Liver (tissue), 9 donors: ENCODE measurements around the gene TSPAN16. TPM values are rescaled to one million over a fixed set of nuclear protein-coding genes. Genes with fewer than 3 reads are reported as not detected.

Source experiments
- DNase-seq: peaks from one replicate; pipeline ENCODE4 v3.0.0-alpha.2; 2017; ENCODE audit warnings: low spot score
- H3K27ac ChIP-seq, 2 donors: one replicate each; pipeline ENCODE4 v1.7.0; 2013; ENCODE audit warnings: inconsistent platforms in 2 of 2, low read length in 2 of 2, control low read depth in 1 of 2, low read depth in 1 of 2, mild to moderate bottlenecking in 1 of 2
- H3K27me3 ChIP-seq, 4 donors: one replicate each; pipeline versions ENCODE4 v1.6.1 to v1.7.0; 2013; ENCODE audit warnings: low read length in 3 of 4, inconsistent platforms in 1 of 4, mild to moderate bottlenecking in 1 of 4, moderate library complexity in 1 of 4; ENCODE audit not compliant: control insufficient read depth in 4 of 4, insufficient read depth in 4 of 4
- H3K36me3 ChIP-seq, 4 donors: one replicate each; pipeline versions ENCODE4 v1.6.1 to v1.7.0; 2013; ENCODE audit warnings: low read length in 3 of 4, mild to moderate bottlenecking in 3 of 4, low read depth in 1 of 4, moderate library complexity in 1 of 4; ENCODE audit not compliant: control insufficient read depth in 4 of 4, insufficient read depth in 3 of 4
- H3K4me1 ChIP-seq, 4 donors: one replicate each; pipeline versions ENCODE4 v1.6.1 to v1.7.0; 2013; ENCODE audit warnings: low read length in 3 of 4, mild to moderate bottlenecking in 3 of 4, moderate library complexity in 1 of 4; ENCODE audit not compliant: control insufficient read depth in 4 of 4, insufficient read depth in 4 of 4
- H3K4me3 ChIP-seq, 3 donors: one replicate each; pipeline versions ENCODE4 v1.6.1 to v1.7.0; 2013; ENCODE audit warnings: low read length in 3 of 3, control low read depth in 1 of 3, low read depth in 1 of 3, mild to moderate bottlenecking in 1 of 3
- H3K9ac ChIP-seq, 2 donors: one replicate each; pipeline ENCODE4 v1.7.0; 2013; ENCODE audit warnings: low read length in 2 of 2, mild to moderate bottlenecking in 2 of 2, moderate library complexity in 2 of 2, control low read depth in 1 of 2, low read depth in 1 of 2
- H3K9me3 ChIP-seq, 4 donors: one replicate each; pipeline versions ENCODE4 v1.6.1 to v1.7.0; 2013; ENCODE audit warnings: low read length in 3 of 4; ENCODE audit not compliant: control insufficient read depth in 4 of 4
- EGR1 ChIP-seq, 2 donors: IDR thresholded peaks; 2 replicates each; pipeline ENCODE4 v1.6.1; 2016 to 2018; ENCODE audit warnings: antibody characterized with exemption in 2 of 2, low read depth in 2 of 2
- FOXA1 ChIP-seq: IDR thresholded peaks from 2 replicates; pipeline ENCODE4 v1.6.1; 2016; ENCODE audit warnings: antibody characterized with exemption
- FOXA2 ChIP-seq: IDR thresholded peaks from 2 replicates; pipeline ENCODE4 v1.6.1; 2016; ENCODE audit warnings: antibody characterized with exemption
- HNF4A ChIP-seq, 2 donors: conservative IDR thresholded peaks; 2 replicates each; pipeline ENCODE4 v1.6.1; 2016; ENCODE audit warnings: antibody characterized with exemption in 2 of 2, mild to moderate bottlenecking in 2 of 2
- HNF4G ChIP-seq: IDR thresholded peaks from 2 replicates; pipeline ENCODE4 v1.6.1; 2016; ENCODE audit warnings: antibody characterized with exemption
- MAX ChIP-seq: IDR thresholded peaks from 2 replicates; pipeline ENCODE4 v1.6.1; 2016; ENCODE audit warnings: antibody characterized with exemption
- NR2F2 ChIP-seq: IDR thresholded peaks from 2 replicates; pipeline ENCODE4 v1.6.1; 2016; ENCODE audit warnings: antibody characterized with exemption
- RAD21 ChIP-seq, 2 donors: IDR thresholded peaks; 2 replicates each; pipeline ENCODE4 v1.6.1; 2016; ENCODE audit warnings: antibody characterized with exemption in 2 of 2, mild to moderate bottlenecking in 2 of 2
- RXRA ChIP-seq, 2 donors: IDR thresholded peaks; 2 replicates each; pipeline ENCODE4 v1.6.1; 2017 to 2018; ENCODE audit warnings: antibody characterized with exemption in 2 of 2, mild to moderate bottlenecking in 1 of 2
- SP1 ChIP-seq: IDR thresholded peaks from 2 replicates; pipeline ENCODE4 v1.6.1; 2018; ENCODE audit warnings: antibody characterized with exemption, mild to moderate bottlenecking
- TAF1 ChIP-seq: conservative IDR thresholded peaks from 2 replicates; pipeline ENCODE4 v1.6.1; 2016; ENCODE audit warnings: antibody characterized with exemption, mild to moderate bottlenecking
- YY1 ChIP-seq: IDR thresholded peaks from 2 replicates; pipeline ENCODE4 v1.6.1; 2016; ENCODE audit warnings: antibody characterized with exemption, mild to moderate bottlenecking
- ZBTB33 ChIP-seq: IDR thresholded peaks from 2 replicates; pipeline ENCODE4 v1.6.1; 2016; ENCODE audit warnings: antibody characterized with exemption
- WGBS: extraction: QIAGEN DNeasy Blood & Tissue Kit; methylation state at CpG from one replicate; pipeline ENCODE4 v1.1.7; 2013; 5-methylcytosine and 5-hydroxymethylcytosine counted together
- polyA plus RNA-seq, 2 donors: library from polyadenylated mRNA; stranded (reverse) in 1 of 2; unstranded in 1 of 2; fragments of 200-250 nt in 1 of 2; fragments of >200 nt in 1 of 2; fragmentation: Nextera tagmentation in 1 of 2; extraction: Ambion mirVana in 1 of 2; gene quantifications; one replicate each; pipeline versions ENCODE4 v1.2.1 to v1.2.3, GENCODE V29; 2013 to 2015
- total RNA-seq, 2 donors: library from RNA; depleted of rRNA; stranded (reverse); fragments of >200 nt; gene quantifications; one replicate each; pipeline ENCODE4 v1.2.3, GENCODE V29; 2014
- TF ChIP-seq, protein P1 (sequence below): IDR thresholded peaks from 2 replicates; pipeline ENCODE4 v1.6.1; 2016; ENCODE audit warnings: antibody characterized with exemption, mild to moderate bottlenecking
- TF ChIP-seq, protein P2 (sequence below): IDR thresholded peaks from 2 replicates; pipeline ENCODE4 v1.6.1; 2016; ENCODE audit warnings: antibody characterized with exemption
- donor health status: healthy.
- donor health status: healthy.
- donor health status: healthy.
- donor health status: healthy.
- donor health status: healthy.

TSPAN16 gene
- total and polyA plus RNA-seq, 4 donors, result not detected

GRCh38 chr19:11364296-11364904, 68.4 kb downstream of the TSPAN16 start:
- Histone ChIP-seq H3K27ac (no peak overlapping the region), H3K9ac (no peak overlapping the region), H3K4me1 (peaks cover 3 to 16% (median 9%) of the 10 kb centered on the region in 4 donors), H3K27me3 (no peaks in the 10 kb centered on the region), H3K4me3 (no peak overlapping the region), H3K36me3 (peaks cover 3 to 22% (median 8%) of the 10 kb centered on the region in 4 donors), H3K9me3 (no peaks in the 10 kb centered on the region)
- no peak for DNase-seq
- 95% methylated on average over 28 of the region's 28 CpGs for WGBS
- TF ChIP-seq YY1 (no peak), EGR1 (IDR thresholded peaks at IDR 0.05; ENCODE audit: low read depth in 2 of 2) (no peak), ZBTB33 (no peak), MAX (no peak), HNF4G (no peak), HNF4A (conservative IDR thresholded peaks at IDR 0.05) (no peak)
- TF ChIP-seq, protein P1, sequence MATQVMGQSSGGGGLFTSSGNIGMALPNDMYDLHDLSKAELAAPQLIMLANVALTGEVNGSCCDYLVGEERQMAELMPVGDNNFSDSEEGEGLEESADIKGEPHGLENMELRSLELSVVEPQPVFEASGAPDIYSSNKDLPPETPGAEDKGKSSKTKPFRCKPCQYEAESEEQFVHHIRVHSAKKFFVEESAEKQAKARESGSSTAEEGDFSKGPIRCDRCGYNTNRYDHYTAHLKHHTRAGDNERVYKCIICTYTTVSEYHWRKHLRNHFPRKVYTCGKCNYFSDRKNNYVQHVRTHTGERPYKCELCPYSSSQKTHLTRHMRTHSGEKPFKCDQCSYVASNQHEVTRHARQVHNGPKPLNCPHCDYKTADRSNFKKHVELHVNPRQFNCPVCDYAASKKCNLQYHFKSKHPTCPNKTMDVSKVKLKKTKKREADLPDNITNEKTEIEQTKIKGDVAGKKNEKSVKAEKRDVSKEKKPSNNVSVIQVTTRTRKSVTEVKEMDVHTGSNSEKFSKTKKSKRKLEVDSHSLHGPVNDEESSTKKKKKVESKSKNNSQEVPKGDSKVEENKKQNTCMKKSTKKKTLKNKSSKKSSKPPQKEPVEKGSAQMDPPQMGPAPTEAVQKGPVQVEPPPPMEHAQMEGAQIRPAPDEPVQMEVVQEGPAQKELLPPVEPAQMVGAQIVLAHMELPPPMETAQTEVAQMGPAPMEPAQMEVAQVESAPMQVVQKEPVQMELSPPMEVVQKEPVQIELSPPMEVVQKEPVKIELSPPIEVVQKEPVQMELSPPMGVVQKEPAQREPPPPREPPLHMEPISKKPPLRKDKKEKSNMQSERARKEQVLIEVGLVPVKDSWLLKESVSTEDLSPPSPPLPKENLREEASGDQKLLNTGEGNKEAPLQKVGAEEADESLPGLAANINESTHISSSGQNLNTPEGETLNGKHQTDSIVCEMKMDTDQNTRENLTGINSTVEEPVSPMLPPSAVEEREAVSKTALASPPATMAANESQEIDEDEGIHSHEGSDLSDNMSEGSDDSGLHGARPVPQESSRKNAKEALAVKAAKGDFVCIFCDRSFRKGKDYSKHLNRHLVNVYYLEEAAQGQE, result no peak
- TF ChIP-seq, protein P2, sequence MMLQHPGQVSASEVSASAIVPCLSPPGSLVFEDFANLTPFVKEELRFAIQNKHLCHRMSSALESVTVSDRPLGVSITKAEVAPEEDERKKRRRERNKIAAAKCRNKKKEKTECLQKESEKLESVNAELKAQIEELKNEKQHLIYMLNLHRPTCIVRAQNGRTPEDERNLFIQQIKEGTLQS, result no peak

DNA sequence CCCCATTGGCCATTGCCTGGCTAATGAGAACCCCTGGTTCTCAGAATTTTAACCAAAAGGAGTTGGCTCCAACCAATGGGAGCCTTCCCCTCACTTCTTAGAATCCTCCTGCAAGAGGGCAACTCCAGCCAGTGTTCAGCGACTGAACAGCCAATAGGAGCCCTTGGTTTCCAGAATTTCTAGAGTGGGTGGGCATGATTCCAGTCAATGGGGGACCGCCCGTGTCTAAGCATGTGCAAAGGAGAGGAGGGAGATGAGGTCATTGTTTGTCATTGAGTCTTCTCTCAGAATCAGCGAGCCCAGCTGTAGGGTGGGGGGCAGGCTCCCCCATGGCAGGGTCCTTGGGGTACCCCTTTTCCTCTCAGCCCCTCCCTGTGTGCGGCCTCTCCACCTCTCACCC, 69.0 kb downstream of the TSPAN16 start:
- Histone ChIP-seq H3K9ac (no peak overlapping the region), H3K4me1 (peaks cover 3 to 16% (median 9%) of the 10 kb centered on the region in 4 donors), H3K4me3 (no peak overlapping the region), H3K27me3 (no peaks in the 10 kb centered on the region), H3K9me3 (no peaks in the 10 kb centered on the region), H3K27ac (no peak overlapping the region), H3K36me3 (peaks cover 3 to 26% (median 8%) of the 10 kb centered on the region in 4 donors)
- 94% methylated on average over 5 of the region's 5 CpGs for WGBS
- no peak for DNase-seq
- TF ChIP-seq SP1 (no peak), ZBTB33 (no peak), YY1 (no peak), RXRA (IDR thresholded peaks at IDR 0.05) (no peak), FOXA2 (no peak), MAX (no peak), NR2F2 (no peak), HNF4G (no peak), FOXA1 (no peak), RAD21 (IDR thresholded peaks at IDR 0.05) (no peak), HNF4A (conservative IDR thresholded peaks at IDR 0.05) (no peak), EGR1 (IDR thresholded peaks at IDR 0.05; ENCODE audit: low read depth in 2 of 2) (no peak), TAF1 (no peak)
- TF ChIP-seq, protein P2, result no peak
